ENCODE data around the gene GARIN3.

- TF ChIP-seq CTCF (IDR thresholded peaks at IDR 0.05; ENCODE audit: extremely low read depth in 1 of 2, insufficient read depth in 1 of 2, low read depth in 1 of 2, low read length in 2 of 2) = no peak
- TF ChIP-seq EZH2 (IDR thresholded peaks at IDR 0.05; ENCODE audit: borderline replicate concordance, low read depth, low read length, severe bottlenecking) = no peak
- TF ChIP-seq POLR2AphosphoS5 (IDR thresholded peaks at IDR 0.05; ENCODE audit: insufficient read depth, low read depth, low read length) = no peak
- TF ChIP-seq POLR2A (IDR thresholded peaks at IDR 0.05; ENCODE audit: low read depth, low read length) = no peak
- no peak for TF ChIP-seq MAX (IDR thresholded peaks at IDR 0.05; ENCODE audit: insufficient read depth, insufficient read length)
- no peak for TF ChIP-seq FOS (IDR thresholded peaks at IDR 0.05; ENCODE audit: borderline replicate concordance, insufficient read depth, low read length)
- TF ChIP-seq GATA2 (IDR thresholded peaks at IDR 0.05; ENCODE audit: insufficient read depth, insufficient read length, low read depth, low read length) = no peak
These were observed 12.9 kb upstream of the GARIN3 start for GRCh38 chr5:157178966-157179365.
